NCI-H1436 treated with DMSO at 0.1 percent for 48 hours (cell line): Measurements from ENCODE around the gene TSPAN13.

Source experiments
- DNase-seq: peaks from one replicate; lab custom pipeline; 2025; lab: John Stamatoyannopoulos, UW

The TSPAN13 gene

DNA sequence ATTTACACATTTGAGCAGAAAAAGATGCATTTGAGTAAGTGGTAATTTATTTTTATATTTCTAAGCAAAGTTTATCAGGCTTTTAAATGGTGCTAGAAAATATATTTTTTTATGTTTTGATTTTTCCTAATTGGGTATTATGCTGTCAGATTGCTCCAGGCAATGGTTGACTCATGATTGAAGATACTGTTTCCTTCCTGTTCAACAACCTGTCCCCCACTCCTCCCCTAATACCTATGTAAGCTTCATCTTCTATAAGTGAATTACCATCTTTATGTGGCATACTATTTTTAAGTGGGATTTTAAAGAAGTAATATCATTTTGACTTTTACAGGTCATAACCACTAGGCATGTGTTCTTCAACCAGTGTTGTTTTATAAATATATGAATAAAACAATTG lies 21.4 kb downstream of the TSPAN13 start:
- no peak for DNase-seq

DNA sequence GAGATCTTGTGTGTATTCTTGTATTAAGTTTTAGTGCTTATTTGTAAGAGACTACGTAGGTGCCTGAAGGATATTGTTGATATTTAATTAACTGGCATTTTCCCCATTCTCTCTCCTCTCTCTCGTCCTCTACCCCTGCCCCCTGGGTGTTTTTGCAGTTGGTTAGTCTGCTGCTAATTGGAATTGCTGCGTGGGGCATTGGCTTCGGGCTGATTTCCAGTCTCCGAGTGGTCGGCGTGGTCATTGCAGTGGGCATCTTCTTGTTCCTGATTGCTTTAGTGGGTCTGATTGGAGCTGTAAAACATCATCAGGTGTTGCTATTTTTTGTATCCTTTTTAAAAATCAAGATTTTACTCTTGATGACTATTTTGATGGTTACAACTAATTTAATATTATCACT lies 22.5 kb downstream of the TSPAN13 start:
- DNase-seq, result no peak

DNA sequence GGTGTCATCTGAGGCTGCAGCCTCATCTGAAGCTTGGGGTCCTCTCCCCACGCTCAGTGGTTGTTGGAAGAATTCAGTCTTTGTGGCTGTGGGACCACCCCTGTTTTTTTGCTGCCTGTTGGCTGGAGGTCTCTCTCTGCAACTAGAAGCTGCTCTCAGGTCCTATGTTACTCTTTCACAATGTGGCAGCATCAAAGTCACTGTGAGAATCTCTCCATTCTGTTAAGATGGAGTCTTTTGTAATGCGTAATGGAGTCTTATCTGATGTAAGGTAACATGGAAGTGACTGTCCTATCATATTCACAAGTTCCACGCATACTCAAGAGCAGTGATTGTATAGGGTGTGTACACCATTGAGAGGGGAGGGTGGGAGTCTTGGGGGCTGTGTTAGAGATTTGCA lies 24.9 kb downstream of the TSPAN13 start:
- DNase-seq, result no peak

DNA sequence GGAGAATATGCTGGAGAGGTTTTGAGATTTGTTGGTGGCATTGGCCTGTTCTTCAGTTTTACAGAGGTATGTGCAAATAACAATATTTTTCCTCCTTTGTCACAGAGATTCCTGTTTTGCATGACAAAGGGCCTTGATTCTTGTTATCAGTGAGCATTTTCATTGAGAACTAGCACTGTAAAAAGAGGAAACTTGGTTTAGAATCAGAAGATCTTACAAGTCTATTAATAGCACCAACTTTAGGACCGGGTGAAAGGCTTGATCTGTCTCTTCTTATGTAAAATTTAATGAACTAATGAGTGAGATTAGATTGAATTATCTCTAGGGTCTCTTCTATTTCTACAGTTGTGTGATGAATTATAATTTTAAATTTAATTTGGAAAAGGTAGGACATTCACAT lies 25.5 kb downstream of the TSPAN13 start:
- no peak for DNase-seq

DNA sequence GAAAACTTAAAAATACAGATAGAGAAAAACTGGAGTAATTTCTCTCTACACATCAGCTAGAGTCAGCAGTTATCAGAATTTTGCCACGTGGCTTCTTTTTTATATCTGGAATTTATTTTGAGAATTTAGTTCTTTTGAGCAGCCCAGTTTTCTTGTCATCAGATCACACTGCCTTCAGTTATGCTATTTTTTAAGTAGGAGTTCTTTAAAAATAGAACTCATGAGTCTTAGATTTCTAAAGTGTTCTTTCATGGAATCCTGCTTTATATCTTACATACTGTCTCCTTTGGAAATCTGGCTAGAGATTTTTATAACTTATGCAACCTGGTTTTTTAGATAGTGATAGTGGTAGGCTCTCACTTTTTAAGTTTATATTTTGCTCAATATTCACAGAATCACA lies 27.0 kb downstream of the TSPAN13 start:
- DNase-seq, result no peak

DNA sequence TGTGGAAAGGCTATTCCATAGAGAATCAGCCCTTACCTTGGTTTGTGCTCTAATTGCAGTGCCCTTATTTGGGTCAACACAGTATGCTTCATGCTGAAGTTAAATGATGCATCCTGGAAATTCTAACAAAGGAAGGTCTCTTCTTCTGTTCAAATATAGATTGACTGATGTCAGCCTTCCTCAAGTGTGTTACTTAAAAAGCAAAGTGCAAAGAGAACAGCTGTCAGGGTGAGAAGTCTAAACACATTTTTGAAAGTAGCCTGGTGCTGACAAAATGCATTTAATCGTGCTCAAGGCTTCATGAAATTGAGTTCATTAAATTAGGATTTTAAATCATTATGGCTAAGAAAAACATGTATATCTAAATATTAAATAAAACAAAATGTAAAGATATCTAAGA lies 31.8 kb downstream of the TSPAN13 start:
- no peak for DNase-seq

DNA sequence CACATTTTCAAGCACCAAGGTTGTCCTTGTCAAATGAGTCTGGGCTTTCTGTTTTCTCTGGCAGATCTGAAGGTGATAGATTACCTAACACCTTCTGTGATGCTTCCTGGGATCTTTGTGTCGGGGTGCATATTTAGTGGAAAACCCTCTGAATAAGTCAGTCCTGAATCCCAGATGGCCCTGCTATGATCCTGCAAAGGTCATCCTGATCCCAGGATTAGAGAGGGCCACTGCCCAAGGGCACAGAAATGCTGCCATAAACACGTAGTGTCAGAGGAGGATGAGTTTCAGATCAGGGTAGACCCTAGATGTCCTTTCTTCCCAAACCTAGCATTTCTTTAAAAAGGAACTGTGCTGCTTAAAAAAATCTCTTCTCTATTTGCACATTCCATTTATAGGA lies 32.3 kb downstream of the TSPAN13 start:
- no peak for DNase-seq

DNA sequence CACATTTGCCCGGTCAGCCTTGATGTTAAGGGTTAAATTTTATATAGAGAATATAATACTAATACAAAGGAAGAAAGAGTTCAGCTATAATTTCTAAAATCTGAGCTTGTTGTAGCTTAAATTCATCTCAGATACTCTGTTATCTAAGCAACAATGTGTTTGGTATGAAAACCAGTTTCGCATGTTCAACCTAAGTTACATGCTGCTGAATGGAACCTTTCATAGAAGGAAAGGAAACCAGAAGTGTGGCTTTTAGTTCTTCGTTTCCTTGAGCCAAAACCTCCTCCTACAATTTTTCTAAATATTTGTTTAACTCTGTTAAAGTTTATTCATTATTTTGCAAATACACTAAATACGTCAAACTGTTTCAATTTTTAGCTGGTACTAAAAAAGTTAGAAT lies 32.7 kb downstream of the TSPAN13 start:
- DNase-seq, result no peak

DNA sequence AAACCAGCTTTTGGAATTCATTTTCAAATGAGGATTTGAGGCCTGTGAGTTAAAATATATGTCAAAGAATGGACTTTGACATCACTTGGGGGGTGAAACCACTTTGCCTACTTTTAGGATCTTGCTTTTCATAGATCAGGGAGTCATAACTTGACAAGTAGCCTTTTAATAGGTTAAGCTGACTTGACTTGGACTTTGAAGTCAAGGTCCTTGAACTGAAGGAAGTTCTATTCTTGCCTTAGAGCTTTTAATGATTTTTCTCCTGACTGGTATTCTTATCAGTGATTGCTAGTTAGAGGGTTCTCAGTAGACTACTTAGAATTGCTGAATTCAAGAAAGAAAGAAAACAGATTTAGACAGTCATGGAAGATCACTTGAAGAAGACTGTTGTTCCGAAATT lies 33.6 kb downstream of the TSPAN13 start:
- no peak for DNase-seq

DNA sequence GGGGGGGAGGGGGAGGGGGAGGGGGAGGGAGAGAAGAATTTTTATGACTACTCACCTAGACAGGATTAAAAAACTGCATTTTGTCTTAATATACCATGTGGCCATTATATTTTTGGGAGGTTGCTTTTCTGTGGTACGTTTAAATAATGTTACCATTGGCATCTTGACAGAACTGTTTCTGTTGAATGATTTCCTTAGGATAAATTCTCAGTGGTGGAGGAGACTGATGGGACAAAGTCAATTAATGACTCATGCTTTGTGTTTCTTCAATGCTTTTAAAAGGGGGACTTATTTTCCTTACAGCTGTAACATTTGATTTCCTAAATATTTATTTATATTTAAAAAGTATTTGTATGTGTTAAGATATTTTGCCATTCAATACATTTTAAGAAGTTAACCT lies 37.5 kb downstream of the TSPAN13 start:
- no peak for DNase-seq

DNA sequence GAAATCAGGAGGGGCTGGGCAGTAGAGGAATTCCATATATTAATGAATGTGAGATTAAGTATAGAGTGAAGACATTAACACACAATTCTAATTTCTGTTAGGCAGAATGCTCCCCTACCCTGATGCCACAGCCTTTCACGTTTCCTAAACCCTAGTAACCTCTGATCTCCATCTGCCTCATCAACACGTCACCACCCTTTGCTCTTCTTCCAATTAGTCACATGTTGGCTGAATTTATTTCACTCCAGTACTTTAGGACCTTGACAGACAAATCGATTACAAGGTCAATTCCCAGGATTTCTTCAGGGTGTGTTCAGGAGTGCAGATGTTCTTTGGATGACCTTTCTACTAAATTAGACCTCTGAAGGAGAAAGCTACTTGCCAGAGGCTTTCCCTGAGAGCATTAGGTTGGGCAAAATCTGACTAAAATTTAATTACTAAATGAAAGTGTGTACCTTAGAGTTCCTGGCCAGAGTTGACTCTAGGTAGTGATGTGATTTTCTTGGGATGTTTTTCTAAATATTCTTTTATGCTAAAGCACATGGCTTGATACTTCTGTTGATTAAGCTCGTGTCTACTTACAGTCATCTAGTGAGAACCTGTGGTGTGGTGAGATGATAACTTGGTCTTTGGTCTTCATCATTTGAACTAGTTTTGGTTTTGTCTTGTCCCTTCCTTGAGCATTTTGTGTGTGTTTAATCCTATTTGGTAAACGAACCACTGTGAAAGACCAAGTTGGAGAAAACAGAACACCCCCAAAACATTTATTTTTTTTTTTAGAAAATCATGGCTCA lies 38.5 kb downstream of the TSPAN13 start:
- no peak for DNase-seq

DNA sequence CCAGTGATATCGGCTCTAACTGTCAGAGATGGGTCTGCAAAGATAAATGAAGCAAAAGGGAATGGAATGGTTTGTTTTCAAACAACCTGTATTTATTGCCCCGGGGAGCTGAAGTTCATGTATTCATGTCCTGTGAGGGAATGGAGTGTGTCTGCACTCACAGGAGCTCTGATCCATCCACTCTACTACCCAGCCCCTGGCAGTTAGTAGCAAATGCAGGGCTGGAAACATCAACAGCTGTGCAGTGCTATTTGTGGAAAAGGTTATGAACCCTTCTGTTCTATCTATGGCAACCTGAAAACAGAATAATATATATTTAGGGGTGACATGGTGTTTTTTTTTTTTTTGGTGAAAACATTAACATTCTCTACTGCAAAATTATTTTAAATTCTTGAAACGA lies 41.4 kb downstream of the TSPAN13 start:
- DNase-seq, result no peak

DNA sequence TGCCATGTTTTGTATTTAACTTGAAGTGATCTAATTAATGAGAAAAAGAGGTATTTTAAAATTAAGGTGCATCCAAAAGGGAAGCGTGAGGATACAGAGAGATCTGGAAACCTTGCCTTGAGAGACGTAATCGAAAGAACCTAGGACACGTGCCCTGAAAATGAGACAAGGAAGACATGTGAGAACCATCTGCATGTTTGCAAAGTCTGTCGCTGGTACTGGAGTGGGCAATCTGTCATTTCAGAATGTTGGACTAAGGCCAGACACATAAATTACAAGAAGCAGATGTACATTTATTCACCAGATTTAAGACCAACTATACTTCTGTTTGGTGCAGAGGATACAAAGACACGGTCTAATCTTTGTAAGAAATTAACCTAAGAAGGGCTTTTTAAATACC lies 42.1 kb downstream of the TSPAN13 start:
- peak; percentile 37 for DNase-seq

DNA sequence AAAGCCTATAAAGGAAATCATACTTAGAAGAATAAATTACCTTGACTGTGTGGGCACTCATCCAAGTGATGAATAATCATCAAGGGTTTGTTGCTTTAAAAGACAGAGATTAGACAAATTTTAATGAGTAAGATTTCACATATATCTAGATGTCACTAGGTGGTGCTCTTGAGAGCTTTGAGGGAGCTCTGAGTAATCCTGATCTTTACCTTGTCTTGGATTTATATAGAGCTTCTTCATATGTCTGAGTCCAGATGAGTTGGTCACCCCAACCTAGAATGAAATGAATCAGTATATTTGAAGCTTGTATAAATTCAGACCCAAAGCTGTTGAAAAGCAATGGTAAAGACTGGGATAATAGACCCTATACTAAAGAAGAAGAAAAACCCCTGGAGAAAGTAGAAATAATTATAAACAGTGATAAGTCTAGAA lies 47.6 kb downstream of the TSPAN13 start:
- no peak for DNase-seq

DNA sequence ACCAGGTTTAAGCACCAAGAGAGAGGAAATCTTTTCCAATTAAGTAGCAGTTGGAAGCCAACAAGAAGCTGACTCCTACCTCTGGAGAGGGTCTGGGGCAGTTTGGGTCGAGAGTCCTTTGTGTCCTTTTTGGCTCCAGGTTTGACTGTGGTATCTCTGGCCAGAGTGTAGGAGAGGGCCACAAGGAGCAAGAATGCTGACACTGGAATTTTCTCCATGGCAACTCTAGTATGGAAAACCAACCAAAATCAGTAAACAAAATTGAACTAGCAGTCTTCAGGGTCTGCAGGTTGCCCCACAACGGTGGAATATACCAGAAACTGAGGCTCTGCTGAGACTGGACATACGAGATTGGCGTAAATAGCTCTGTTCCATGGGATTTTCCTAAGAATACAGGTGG lies 48.0 kb downstream of the TSPAN13 start:
- no peak for DNase-seq

DNA sequence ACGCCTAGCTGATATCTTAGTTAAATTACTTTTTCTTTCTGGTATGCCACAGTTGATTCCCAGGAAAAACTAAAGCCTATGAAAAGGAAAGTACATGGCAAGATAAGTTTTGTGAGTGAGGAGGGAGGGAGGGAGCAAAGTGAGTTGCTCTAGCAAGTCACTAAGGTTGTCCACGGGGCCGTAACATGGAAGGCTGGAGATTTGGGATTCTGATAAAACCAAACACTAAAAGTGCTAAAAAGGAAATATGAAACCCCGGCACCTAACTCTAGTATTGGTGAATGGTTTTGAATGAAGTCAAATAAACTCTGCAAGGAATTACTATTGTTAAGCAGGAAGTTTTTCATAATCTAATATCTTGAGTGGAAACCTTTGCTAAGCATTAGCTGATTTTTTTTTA lies 49.6 kb downstream of the TSPAN13 start:
- no peak for DNase-seq

DNA sequence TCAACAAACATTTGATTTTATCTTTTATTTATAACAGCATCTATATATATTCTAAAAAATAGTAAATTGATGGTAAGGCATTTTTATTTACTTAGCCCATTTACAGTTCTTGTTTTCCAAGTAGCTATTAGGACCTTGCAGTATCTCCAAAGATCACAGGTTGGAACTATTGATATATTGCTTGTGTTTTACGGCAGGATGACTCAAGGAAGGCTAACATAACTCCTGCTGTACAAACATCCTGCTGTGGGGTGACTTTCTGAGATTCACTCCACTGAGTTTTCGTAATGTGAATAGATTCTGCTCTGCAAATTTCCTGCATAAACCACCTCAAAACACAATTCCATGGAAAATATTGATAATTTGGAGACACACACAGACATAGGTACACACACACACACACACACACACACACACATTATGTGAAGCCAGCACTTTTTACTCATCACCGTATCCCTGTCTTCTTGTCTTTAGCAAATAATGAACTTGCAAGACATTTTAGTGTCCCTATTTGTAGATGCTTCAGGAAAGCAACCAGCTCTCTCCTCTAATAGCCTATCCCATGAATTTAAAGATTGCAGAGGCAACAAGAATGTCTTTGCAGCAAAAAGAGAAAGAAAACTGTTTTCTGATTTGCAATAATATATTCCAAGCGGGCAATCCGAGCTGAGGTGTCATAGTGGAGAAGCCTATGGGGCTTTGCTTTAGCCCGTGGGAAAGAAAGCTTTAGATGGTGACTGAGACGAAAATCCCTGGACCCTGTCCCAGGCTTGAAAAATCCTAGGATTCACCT lies 50.5 kb downstream of the TSPAN13 start:
- no peak for DNase-seq

DNA sequence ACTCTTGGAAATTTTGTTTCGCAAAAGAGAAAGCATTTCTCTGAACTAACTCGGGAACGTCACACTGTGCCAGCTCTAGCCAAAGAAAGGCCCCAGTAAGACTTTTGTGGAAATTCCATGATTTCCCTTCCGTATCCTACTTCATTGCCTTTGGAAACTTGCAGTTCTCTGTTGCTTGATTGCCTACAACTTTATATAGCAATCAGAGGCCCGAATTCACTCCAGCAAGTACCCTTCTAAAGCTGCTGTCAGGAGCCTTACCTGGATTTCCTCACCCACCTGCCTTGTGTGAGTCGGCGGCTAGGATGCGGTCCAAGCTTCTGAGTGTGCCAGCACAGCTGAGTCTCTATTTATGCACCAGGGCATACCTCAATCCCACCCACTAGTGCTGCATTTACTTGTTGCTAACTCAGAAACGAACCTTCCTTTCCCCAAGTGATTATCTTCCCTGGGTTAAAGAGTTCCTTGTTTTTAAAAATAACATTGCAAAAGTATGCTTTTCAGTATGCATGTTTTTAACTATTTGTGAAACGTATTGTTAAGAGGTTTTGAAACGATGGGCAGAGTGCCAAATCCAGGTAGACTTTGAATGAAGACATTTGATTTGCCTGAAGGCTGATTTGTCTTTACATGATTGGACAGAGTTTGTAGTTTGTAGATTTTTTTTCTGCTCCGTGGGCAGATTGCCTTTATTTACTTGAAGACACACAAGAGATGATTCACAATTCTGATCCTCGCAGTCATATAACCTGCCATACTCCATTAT lies 51.3 kb downstream of the TSPAN13 start, which contains the start of gene AGR2:
Gene AGR2, minus strand, starts transcription at position 326 of the 766 bp plus-strand sequence. CDS start 3,203 bp downstream, outside the sequence.
- no peak for DNase-seq

DNA sequence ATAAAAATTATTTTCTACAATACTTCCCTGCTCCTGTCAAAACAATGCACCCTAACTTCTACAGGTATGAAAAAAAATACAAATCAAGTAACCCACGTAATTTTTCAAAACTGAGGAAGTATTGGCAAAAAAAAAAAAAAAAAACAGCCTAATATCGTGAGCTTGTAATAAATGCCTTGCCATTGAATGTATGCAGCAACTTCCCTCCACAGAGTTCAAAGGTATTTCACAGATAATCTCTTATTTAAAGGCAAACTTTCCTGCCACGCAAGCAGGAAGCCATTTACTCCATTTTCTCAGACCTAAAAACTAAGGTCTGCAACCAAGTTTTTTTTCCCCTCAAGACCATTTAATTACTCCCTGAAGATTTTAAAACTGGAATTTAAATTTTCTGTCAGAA lies 51.9 kb downstream of the TSPAN13 start:
- DNase-seq, result no peak

DNA sequence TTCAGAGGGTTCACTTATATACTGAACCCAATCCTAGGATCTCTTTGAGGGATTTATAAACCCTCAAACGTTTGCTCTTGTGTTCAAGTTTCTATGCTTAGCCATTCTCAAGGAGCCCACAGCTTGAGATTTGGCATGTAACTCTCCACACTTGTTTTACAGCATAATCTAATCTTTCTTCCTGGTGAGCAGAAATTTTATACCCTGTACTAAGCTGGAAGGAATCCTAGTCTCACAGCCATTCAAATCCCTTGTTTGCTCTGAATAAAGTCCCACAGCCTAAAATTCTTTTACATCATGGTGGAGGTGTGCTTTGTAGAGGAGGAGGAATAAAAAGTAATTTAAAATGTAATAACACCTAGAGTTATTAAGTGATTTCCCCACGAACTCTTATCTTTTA lies 56.6 kb downstream of the TSPAN13 start:
- DNase-seq, result no peak

DNA sequence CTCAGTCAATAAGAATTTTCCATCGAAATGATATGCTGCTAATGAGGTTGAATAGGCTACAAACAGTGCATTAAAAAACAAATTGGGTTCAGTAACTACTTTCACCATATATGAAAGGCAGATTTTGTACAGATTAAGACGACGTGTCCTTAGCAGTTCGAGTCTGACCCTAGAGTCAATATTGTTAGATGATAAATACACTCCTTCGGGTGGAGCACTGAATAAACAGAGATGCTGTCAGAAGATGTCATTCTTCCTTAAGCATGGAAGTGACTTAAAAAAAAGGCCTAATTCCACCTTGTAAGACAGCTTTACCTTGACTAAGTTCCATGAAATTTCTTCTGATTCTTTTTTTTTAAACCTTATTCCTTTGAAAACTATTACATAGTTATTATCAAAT lies 57.0 kb downstream of the TSPAN13 start:
- DNase-seq, result no peak

DNA sequence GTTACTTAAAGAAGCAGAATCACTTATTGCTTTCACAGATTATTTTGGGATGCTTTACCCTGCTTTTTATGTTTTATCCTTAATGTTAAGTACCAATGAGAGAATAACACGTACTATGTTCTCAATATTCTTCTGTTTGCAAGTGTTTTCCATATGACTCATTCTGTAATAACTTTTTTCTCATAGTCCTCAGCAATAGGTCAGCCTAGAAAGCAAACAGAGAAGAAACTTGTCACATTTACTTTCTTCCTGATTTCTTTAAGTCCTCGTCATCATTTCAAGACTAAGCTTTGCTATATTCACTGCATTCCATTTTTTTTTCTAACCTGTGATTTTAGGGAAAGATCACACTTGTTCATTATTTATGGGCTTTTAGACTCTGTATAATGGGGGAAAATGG lies 58.0 kb downstream of the TSPAN13 start:
- no peak for DNase-seq
